IgD-negative memory B cell (primary cell): ENCODE results near the gene PLD4. TPM values are rescaled to one million over a fixed set of nuclear protein-coding genes. Genes with fewer than 3 reads are reported as not detected.
"Not testable (repeated sequence)": the region's sequence is repeated elsewhere in the genome, so short reads cannot be mapped to it uniquely, and the experiment has no call there.

Source experiments
- H3K27ac Mint-ChIP-seq, 3 donors: one replicate each; pipeline ENCODE4 v1.8.0; 2020 to 2022; ENCODE audit warnings: mild to moderate bottlenecking in 3 of 3, mixed read lengths in 3 of 3, moderate library complexity in 1 of 3
- H3K27me3 Mint-ChIP-seq: one replicate; pipeline ENCODE4 v1.8.0; 2021; ENCODE audit warnings: mixed read lengths
- H3K36me3 Mint-ChIP-seq: one replicate; pipeline ENCODE4 v1.8.0; 2020; ENCODE audit warnings: mild to moderate bottlenecking, mixed read lengths
- H3K4me1 Mint-ChIP-seq, 3 donors: one replicate each; pipeline ENCODE4 v1.8.0; 2020 to 2022; ENCODE audit warnings: mixed read lengths in 3 of 3, mild to moderate bottlenecking in 1 of 3
- H3K4me3 Mint-ChIP-seq, 4 donors: one replicate each; pipeline ENCODE4 v1.8.0; 2020 to 2022; ENCODE audit warnings: mild to moderate bottlenecking in 4 of 4, mixed read lengths in 4 of 4, moderate library complexity in 3 of 4
- H3K9me3 Mint-ChIP-seq, 3 donors: one replicate each; pipeline ENCODE4 v1.8.0; 2020 to 2021; ENCODE audit warnings: mixed read lengths in 3 of 3, mild to moderate bottlenecking in 1 of 3
- polyA plus RNA-seq: library from polyadenylated mRNA; unstranded; fragments of 300-500 nt; fragmentation: Illumina TruSeq; gene quantifications from one replicate; pipeline ENCODE4 v1.2.3, GENCODE V29; 2021

Gene PLD4
- polyA plus RNA-seq, 1 donor from 2014 or later, result 103 TPM

DNA sequence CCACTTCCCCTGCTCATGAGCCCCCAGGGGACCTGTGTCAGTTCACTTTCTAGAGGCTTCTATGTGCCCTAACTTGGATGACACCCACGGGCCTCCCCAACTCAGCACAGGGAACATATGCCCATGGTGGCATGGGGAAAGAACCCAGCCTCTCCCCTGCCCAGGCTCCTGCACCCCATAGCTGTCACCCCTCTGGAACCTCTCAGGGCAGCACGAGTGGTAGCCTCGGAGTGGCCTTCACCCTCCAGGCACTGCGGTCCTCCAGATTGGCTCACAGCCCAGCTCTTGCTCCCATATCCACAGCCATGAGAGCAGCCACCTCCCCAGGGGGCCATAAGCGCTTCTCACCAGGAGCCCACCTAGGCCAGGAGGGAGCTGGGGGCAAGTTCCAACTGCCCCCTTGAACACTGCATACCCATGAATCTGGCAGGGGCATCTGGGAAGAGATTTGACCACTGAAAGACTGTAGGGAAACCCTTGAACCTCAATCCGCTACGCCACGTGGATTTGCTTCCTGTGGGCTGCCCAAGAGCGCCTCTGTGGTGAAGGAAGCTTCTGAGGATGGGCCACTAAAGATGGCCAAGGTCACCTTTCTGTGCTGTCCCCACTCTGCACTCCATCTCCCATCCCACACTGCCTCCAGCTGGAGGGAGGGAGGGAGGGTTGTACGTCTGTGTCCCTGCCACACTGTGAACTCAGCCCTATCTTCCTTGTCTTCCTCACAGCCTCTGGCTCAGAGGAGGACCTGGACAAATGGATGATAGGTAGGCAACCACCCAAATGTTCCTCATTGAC is 11.9 kb downstream of the PLD4 start:
- Mint-ChIP-seq H3K4me3 (peak overlapping the region in 1 of 4 donors; percentile 20), H3K27ac (no peak overlapping the region), H3K9me3 (no peaks in the 10 kb centered on the region), H3K36me3 (no peaks in the 10 kb centered on the region), H3K27me3 (peaks cover 1% of the 10 kb centered on the region), H3K4me1 (peaks cover 0 to 7% (median 7%) of the 10 kb centered on the region in 3 donors)

GRCh38 chr14:104937161-104937560 is 12.5 kb downstream of the PLD4 start:
- no peak overlapping the region for H3K27ac Mint-ChIP-seq
- peaks cover 0 to 7% (median 6%) of the 10 kb centered on the region in 3 donors for H3K4me1 Mint-ChIP-seq
- H3K36me3 Mint-ChIP-seq, result no peaks in the 10 kb centered on the region
- peak overlapping the region in 1 of 4 donors; percentile 20 for H3K4me3 Mint-ChIP-seq
- no peaks in the 10 kb centered on the region for H3K9me3 Mint-ChIP-seq
- peaks cover 1% of the 10 kb centered on the region for H3K27me3 Mint-ChIP-seq

- Mint-ChIP-seq H3K9me3 (no peaks in the 10 kb centered on the region), H3K4me1 (peaks cover 0 to 7% (median 6%) of the 10 kb centered on the region in 3 donors), H3K27me3 (peaks cover 1% of the 10 kb centered on the region), H3K27ac (no peak overlapping the region), H3K36me3 (no peaks in the 10 kb centered on the region), H3K4me3 (no peak overlapping the region)
These were observed 13.2 kb downstream of the PLD4 start for GRCh38 chr14:104937694-104938365.

DNA sequence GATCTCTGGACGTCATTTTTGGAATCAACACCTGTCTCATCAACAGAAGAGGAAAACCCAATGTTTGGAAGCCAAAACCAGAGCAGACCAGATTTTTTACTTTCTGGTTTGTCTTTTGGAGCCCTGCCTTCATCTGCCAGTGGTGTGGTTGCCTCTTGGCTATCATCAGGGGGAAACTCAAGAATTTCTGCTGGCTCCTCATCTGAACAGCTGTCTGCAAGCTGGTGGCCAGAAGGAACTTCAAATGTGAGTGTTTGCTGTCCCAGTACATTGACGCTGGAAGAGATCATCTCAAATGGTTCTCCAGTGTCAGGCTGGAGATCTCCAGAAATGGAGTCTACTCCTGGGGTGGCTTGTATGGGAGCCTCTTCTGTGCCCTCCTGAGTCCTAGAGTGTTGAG is 13.8 kb downstream of the PLD4 start:
- H3K27ac Mint-ChIP-seq, result no peak overlapping the region
- no peak overlapping the region for H3K4me3 Mint-ChIP-seq
- no peaks in the 10 kb centered on the region for H3K9me3 Mint-ChIP-seq
- peaks cover 1% of the 10 kb centered on the region for H3K27me3 Mint-ChIP-seq
- H3K36me3 Mint-ChIP-seq, result no peaks in the 10 kb centered on the region
- peaks cover 0 to 7% (median 6%) of the 10 kb centered on the region in 3 donors for H3K4me1 Mint-ChIP-seq

DNA sequence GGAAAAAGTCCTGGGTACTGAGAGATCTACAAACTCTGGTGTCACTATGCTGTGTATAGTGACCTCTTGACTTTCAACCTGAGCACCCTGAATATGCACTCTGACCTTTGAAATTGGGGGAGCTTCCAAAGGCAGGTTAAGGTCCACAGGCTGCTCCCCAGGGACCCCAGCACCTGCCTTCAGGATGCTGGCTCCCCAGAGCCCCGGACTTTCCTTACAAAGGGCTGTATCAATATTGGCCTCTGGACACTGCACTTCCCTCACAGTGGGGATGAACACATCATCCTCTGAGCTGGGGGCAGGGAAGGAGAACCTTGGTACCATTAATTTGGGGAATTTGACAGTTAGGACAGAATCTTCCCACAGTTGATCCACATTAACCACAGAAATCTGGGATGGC is 14.3 kb downstream of the PLD4 start:
- peaks cover 1% of the 10 kb centered on the region for H3K27me3 Mint-ChIP-seq
- peaks cover 0 to 7% (median 6%) of the 10 kb centered on the region in 3 donors for H3K4me1 Mint-ChIP-seq
- H3K9me3 Mint-ChIP-seq, result no peaks in the 10 kb centered on the region
- H3K4me3 Mint-ChIP-seq, result no peak overlapping the region
- H3K27ac Mint-ChIP-seq, result no peak overlapping the region
- no peaks in the 10 kb centered on the region for H3K36me3 Mint-ChIP-seq

DNA sequence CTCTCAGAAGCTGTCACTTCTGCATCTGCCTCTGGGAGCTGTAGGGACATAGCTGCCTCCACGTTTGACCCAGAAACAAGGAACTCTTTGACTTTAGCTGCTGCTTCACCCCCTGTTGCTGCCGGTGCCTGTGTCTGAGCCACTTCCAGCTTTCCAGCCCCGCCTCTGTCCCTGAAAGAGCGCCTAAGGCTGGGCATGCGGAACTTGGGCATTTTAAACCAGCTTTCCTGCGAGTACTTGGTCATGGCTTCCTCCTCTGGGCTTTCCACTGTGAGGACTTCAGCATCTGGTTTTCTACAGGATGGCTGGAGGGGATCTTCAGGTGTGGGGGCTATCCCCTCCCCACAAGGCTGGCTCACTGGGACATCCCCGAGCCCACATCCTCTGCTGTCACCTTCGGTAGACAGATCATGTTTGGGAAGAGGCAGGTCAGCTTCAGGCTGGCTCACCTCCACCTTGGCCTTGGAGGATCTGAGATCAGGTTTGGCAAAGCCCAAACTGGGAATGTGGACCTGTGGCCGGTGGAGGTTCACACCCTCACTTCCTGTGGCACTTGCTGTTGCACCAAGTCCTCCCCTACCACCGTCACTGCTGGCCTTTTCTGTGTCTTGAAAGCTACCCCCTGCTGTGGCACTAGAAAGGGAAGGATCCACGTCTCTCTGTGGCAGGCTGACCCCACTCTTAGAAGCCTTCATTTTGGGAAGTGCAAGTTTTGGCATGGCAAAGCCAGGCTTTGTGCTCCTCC is 15.2 kb downstream of the PLD4 start:
- H3K27ac Mint-ChIP-seq, result no peak overlapping the region
- no peaks in the 10 kb centered on the region for H3K36me3 Mint-ChIP-seq
- no peak overlapping the region for H3K4me3 Mint-ChIP-seq

GRCh38 chr14:104940526-104941150 is 16.0 kb downstream of the PLD4 start:
- Mint-ChIP-seq H3K9me3 (no peaks in the 10 kb centered on the region), H3K36me3 (no peaks in the 10 kb centered on the region), H3K27ac (no peak overlapping the region), H3K27me3 (no peaks in the 10 kb centered on the region), H3K4me3 (no peak overlapping the region), H3K4me1 (peaks cover 0 to 1% (median 0%) of the 10 kb centered on the region in 3 donors)

More for the DNA sequence above, 15.2 kb downstream of the PLD4 start:
- H3K27me3 Mint-ChIP-seq, result peaks cover 1% of the 10 kb centered on the region
- H3K4me1 Mint-ChIP-seq, result peaks cover 0 to 4% (median 1%) of the 10 kb centered on the region in 3 donors
- H3K9me3 Mint-ChIP-seq, result no peaks in the 10 kb centered on the region

- Mint-ChIP-seq H3K4me1 (peaks cover 0 to 1% (median 0%) of the 10 kb centered on the region in 3 donors), H3K27ac (no peak overlapping the region), H3K9me3 (no peaks in the 10 kb centered on the region), H3K27me3 (no peaks in the 10 kb centered on the region), H3K36me3 (no peaks in the 10 kb centered on the region), H3K4me3 (no peak overlapping the region)
These were observed 17.1 kb downstream of the PLD4 start for GRCh38 chr14:104941508-104942365.

DNA sequence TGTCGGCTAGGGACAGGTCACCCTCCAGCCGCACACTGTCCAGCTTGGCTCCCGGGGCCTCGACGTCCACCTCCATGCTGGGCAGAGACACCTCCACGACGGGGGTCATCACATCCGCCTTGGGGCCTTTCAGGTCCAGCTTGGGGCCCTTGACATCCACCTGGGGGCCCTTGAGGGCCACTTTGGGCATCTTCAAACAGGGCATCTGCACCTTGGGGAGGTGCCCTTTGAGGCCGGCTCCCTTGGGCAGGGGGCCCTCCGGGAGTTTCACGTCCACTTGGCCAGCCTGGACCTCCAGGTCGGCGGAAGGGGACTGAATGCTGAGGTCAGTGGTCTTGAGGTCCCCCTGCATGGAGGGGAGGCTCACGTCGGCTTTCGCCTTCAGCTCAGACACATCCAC is 17.9 kb downstream of the PLD4 start:
- Mint-ChIP-seq H3K27me3 (no peaks in the 10 kb centered on the region), H3K9me3 (no peaks in the 10 kb centered on the region), H3K4me3 (no peak overlapping the region), H3K36me3 (no peaks in the 10 kb centered on the region), H3K4me1 (no peaks in the 10 kb centered on the region), H3K27ac (no peak overlapping the region)

DNA sequence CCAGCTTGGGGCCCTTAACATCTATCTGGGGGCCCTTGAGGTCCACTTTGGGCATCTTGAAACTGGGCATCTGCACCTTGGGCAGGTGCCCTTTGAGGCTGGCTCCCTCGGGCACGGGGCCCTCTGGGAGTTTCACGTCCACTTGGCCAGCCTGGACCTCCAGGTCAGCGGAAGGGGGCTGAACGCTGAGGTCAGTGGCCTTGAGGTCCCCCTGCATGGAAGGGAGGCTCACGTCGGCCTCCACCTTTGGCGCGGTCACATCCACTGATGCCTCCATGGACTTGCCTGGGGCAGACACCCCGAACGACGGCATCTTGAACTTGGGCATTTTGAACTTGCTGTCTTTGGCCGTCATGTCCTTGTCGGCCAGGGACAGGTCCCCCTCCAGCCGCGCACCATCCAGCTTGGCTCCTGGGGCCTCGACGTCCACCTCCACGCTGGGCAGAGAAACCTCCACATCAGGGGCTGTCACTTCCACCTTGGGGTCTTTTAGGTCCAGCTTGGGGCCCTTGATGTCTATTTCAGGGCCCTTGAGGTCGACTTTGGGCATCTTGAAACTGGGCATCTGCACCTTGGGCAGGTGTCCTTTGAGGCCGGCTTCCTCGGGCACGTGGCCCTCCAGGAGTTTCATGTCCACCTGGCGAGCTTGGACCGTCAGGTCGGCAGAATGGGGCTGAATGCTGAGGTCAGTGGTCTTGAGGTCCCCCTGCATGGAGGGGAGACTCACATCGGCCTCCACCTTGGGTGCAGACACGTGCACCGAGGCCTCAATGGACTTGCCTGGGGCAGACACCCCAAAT is 18.7 kb downstream of the PLD4 start:
- not testable (repeated sequence) for H3K9me3 Mint-ChIP-seq, H3K27ac Mint-ChIP-seq, H3K36me3 Mint-ChIP-seq, H3K4me1 Mint-ChIP-seq, H3K4me3 Mint-ChIP-seq, H3K27me3 Mint-ChIP-seq

GRCh38 chr14:104944016-104944308 is 19.3 kb downstream of the PLD4 start:
- not testable (repeated sequence) for H3K9me3 Mint-ChIP-seq, H3K36me3 Mint-ChIP-seq, H3K4me3 Mint-ChIP-seq, H3K4me1 Mint-ChIP-seq, H3K27me3 Mint-ChIP-seq, H3K27ac Mint-ChIP-seq

GRCh38 chr14:104944436-104945205 is 19.9 kb downstream of the PLD4 start:
- not testable (repeated sequence) for H3K27me3 Mint-ChIP-seq, H3K4me3 Mint-ChIP-seq, H3K4me1 Mint-ChIP-seq, H3K36me3 Mint-ChIP-seq, H3K27ac Mint-ChIP-seq, H3K9me3 Mint-ChIP-seq

DNA sequence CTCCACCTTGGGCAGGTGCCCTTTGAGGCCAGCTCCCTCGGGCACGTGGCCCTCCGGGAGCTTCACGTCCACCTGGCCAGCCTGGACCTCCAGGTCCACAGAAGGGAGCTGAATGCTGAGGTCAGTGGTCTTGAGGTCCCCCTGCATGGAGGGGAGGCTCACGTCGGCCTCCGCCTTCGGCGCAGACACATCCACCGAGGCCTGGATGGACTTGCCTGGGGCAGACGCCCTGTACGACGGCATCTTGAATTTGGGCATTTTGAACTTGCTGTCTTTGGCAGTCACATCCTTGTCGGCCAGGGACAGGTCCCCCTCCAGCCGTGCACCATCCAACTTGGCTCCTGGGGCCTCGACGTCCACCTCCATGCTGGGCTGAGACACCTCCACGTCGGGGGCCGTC is 20.6 kb downstream of the PLD4 start:
- H3K4me1 Mint-ChIP-seq, H3K27ac Mint-ChIP-seq, H3K9me3 Mint-ChIP-seq, H3K36me3 Mint-ChIP-seq, H3K4me3 Mint-ChIP-seq, H3K27me3 Mint-ChIP-seq: not testable (repeated sequence)
